A549 (cell line): ENCODE results near the gene SLTM.
A peak's percentile ranks its signal among the peaks of the same experiment; 100 is the strongest.

ENCODE experiments used
- CEBPB ChIP-seq, 2 experiments: fragments of >200 bp in 1 of 2; sonication (Bioruptor Twin) in 1 of 2; formaldehyde crosslinking in 1 of 2; IDR thresholded peaks; 2 replicates each; pipeline ENCODE4 v1.6.1; 2012 to 2016
- CTCF ChIP-seq: fragments of >200 bp; sonication (Bioruptor Twin); formaldehyde crosslinking; IDR thresholded peaks from 3 replicates; pipeline ENCODE4 v1.5.1; 2016
- KDM1A ChIP-seq: fragments of 200-600 bp; sonication (generic); IDR thresholded peaks from 2 replicates; pipeline ENCODE4 v1.6.1; 2016; ENCODE audit warnings: low read depth, mild to moderate bottlenecking
- MAX ChIP-seq: IDR thresholded peaks from 2 replicates; pipeline ENCODE4 v1.6.1; 2012
- MAZ ChIP-seq: fragments of 150-350 bp; IDR thresholded peaks from 2 replicates; pipeline ENCODE4 v1.6.1; 2014; ENCODE audit warnings: antibody characterized with exemption, low read depth, low read length, borderline replicate concordance
- MYC ChIP-seq: IDR thresholded peaks from 2 replicates; pipeline ENCODE4 v1.6.1; 2012; ENCODE audit warnings: mild to moderate bottlenecking, inconsistent platforms, low read length, improper control_type of control experiment, borderline replicate concordance

GRCh38 chr15:58870451-58870850 lies 63.0 kb downstream of the SLTM start:
- TF ChIP-seq CTCF (no peak), MAZ (no peak), MAX (no peak), MYC (no peak), CEBPB (IDR thresholded peaks at IDR 0.05) (peak in 1 of 2 experiments; percentile 18; a peak in 1 of 4 replicates), KDM1A (no peak)
